Measurements from ENCODE around the gene TMEM258.

Gene TMEM258

DNA sequence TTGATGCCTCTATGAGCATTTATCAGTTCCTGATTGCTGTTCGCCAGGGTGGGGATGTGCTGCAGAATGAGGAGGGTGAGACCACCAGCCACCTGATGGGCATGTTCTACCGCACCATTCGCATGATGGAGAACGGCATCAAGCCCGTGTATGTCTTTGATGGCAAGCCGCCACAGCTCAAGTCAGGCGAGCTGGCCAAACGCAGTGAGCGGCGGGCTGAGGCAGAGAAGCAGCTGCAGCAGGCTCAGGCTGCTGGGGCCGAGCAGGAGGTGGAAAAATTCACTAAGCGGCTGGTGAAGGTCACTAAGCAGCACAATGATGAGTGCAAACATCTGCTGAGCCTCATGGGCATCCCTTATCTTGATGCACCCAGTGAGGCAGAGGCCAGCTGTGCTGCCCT, 3.1 kb upstream of the TMEM258 start:
- no peak for DNase-seq (ENCODE audit: low spot score)

GRCh38 chr11:61794579-61794978, 2.2 kb upstream of the TMEM258 start:
- DNase-seq (ENCODE audit: low spot score), result no peak

DNA sequence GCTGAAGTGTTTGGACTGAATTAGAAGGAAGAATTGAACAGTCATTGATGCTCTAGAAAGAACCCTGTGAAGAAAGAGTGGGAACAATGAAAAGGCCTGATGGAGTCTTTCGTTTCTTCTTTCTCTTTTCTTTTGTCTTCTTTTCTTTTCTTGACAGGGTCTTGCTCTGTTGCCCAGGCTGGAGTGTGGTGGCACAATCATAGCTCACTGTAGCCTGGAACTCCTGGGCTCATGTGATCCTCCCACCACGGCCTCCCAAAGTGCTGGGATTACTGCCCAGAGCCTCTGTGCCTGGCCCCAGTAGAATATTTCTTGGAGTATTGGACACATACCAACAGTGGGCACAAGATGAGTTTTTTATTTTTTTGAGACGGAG, 1.4 kb upstream of the TMEM258 start:
- no peak for DNase-seq (ENCODE audit: low spot score)

DNA sequence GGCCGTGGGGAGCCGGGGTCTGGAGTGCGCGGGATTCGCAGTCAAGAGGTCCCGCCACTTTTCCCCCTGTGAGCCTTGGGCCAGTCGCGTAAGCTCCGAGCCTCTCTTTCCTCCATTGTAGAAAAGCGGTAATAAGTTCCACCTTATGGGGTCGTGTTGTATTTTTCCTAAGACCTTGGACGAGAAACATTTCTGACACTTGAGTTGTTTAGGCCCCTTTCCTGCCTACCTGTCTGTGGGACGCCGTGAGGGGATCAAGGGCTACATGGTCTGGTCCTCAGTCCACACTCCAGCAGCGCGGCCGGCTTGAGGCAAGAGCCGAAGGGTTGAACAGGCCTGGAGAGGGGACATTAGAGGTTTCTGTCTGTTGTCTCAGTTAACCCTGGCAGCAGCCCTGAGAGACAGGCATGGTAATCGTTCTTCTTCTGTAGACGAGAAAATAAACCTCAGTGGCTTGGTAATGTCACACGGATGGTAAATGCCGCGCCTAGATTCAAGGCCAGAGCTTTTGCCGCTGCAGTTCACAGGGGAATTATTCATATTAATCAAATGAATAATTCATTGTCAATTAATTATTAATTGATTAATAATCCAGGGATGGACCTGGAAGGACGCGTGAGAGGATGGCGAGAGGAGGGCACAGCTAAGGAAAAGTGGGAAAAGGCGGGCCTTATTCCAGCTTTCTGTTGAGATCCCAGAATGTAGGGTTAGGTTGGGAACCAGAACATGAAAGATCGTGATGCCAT, 857 bp upstream of the TMEM258 start:
- no peak for DNase-seq (ENCODE audit: low spot score)

DNA sequence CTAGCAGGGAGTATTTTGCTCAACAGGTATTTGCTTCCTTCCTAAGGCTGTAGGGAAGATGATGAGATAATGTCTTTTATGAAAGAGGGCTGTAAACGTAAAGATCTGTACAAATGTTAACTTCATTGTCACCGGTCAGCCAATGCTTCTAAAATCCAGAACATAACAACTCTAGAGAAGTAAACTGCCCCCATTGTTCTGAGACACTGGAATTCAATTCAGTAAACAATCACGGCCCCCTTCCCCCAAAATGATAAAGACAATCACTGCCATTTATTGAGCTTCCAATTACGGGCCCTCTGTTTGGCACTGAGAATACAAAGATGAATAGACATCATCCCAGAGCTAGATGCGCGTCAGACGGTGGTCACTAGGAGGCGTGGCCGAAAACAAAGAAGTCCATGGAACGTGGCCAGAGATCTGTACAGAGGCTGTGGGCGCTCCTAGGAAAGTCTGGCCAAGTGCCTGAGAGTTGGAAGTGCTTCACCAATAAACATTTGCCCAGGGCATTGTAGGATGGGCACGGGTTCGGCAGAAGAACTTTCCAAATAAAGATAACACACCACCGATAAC, 576 bp downstream of the TMEM258 start:
- peak; percentile 90 for DNase-seq (ENCODE audit: low spot score)

DNA sequence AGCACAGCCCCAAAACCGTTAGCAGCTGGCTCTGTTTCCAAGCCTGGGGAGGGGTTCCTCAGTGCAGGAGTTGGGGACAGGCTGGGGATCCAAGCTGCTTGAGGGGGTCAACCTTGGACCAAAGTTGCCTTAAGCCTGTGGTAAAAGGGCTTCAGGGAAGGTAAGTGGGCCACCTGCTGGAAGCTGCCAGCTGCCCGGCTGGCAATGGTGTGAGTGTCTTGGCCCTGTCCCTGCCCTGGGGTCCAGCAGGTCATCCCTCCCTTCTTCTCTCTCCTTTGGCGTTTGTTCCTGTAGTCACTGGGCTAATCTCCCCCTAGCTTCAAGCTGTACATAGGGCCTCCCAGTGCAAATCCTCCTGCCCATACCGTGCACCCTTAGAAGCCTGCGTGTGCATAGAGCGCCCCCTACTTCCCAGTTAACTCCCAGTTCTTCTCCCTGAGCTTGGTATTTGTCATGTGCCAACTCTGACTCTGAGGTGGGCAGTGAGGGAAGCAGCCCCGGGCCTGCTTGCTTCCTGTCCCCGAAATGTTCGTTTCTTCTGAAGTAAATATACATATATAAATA, 4.4 kb downstream of the TMEM258 start:
- DNase-seq (ENCODE audit: low spot score), result peak; percentile 40

DNA sequence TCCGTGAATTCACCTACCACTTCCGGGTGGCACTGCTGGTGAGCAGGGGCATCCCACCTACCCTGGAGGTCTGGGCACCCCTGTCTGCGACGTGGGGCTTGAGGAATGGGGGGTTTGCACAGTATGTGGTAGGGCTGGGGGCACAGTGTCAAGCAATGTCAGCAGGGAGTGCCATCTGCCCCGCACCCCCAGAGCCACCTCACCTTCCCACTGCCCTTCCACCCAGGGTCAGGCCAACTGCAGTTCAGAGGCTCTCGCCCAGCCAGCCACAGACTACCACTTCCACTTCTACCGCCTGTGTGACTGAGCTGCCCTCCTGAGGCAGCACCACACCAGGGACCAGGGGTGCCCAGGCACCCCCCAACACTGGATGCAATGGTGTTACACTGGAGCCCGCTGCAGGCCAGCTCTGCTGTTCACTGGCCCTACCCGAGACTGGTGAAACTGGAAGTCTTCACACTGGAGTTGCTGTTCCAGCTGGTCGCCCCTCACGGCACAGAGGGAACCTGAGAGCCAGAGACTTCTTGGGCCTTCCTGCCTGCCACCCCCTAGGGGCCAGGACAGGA, 6.5 kb downstream of the TMEM258 start:
- DNase-seq (ENCODE audit: low spot score), result no peak

DNA sequence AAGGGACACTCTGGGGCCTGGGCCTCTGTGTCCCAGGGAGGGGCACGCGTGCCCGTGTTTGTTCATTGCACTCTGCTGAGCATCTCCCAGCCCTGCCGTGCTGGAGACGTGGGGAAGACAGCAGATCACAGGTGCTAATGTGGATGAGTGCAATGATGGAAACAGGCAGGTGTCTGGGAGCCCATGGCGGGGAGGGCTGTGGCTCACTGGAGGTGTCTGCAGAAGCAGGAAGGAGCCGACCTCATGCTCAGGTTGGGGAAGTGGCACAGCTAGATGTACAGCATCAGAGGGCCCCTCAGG, 7.9 kb downstream of the TMEM258 start:
- DNase-seq (ENCODE audit: low spot score), result no peak

DNA sequence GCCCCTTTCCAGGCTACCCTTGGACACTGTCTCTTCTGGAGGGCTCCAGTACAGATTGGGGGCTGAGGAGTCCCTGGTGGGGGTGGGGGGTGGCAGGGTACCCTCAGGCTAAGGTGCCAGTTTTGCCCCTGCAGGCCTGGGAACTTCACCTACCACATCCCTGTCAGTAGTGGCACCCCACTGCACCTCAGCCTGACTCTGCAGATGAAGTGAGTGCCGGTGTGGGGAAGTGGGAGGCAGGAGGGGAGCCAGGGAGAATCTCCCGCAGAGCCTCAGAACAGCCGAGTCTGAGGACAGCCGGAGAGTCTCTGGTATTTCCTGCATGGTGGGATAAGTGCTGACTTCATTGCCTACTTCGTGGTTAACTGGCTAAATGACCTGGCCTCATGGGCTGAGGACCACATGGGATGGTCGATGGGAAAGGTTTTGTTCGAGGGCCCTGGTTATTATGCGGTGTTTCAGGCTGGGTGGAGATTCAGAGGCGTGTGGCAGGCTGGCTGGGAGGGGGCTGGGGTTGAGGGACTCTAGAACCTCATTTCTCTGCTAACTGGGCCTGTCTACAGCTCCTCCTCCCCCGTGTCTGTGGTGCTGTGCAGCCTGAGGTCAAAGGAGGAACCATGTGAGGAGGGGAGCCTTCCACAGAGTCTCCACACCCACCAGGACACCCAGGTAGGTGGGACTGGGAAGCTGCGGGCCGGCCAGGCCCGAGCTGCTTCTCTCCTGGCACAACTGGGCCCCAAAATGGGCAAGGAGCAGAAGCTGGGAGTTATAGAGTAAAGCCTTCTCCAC, 8.5 kb downstream of the TMEM258 start:
- DNase-seq (ENCODE audit: low spot score), result no peak

- no peak for DNase-seq (ENCODE audit: low spot score)
Measured at GRCh38 chr11:61782841-61783240, 9.6 kb downstream of the TMEM258 start.

DNA sequence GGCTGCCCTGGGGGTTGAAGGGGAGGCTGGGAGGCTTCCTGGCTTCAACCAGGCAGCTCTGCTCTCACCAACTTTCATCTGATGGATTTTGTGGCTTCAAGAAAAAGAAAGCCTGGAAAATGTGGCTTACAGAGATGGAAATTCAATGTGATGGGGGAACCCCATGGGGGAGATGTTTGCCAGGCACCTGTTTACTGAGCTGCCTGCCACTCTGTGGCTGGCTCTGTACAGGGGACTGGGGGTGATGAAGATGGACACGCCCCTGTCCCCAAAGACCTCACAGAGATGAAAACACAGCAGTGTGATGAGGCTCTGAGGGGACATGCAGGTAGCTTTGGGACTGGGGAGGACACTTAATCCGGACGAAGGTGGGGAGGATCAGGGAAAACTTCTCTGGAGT, 10.1 kb downstream of the TMEM258 start:
- no peak for DNase-seq (ENCODE audit: low spot score)

DNA sequence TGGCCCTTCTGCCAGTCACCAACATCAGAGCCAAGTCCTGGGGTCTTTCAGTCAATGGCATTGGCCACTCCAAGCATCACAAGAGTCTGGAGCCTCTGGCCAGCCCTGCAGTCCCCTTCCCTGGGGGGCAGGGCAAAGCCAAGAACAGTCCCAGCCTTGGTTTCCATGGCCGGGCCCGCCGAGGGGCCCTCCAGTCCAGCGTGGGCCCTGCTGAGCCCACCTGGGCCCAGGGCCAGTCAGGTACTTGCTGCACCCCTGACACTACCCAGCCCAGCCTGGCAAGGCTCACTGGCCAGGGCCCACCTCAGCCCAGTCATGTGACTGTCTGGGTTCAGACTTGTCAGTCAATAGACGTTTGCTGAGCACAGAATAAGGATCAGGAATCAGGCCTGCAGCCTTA, 10.8 kb downstream of the TMEM258 start:
- no peak for DNase-seq (ENCODE audit: low spot score)

DNA sequence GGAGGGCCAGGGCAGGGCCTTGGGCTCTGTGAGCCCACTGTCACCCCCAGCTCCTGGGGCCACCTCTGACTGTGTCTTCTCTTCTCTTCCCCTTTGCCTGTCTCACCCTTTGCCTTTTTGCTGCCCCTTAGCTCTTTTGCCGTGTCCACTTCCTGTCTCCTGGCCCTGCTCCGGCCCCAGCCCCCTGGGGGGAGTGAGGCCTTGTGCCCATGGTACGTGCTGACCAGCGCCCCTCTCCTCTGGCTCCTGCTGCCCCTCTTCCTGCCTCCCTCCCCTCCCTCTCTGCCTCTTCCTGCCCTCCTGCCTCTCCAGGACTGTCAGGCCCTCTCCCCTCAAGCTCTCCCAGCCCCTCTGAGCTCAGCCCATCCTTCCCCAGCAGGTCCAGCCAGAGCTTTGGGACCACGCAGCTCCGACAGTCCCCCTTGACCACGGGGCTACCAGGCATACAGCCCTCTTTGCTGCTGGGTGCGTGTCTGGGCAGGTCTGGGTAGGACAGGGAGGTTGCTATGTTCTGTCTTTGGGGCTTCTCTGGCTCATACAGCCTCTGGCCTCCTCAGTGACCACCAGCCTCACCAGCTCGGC, 11.7 kb downstream of the TMEM258 start:
- DNase-seq (ENCODE audit: low spot score), result no peak

DNA sequence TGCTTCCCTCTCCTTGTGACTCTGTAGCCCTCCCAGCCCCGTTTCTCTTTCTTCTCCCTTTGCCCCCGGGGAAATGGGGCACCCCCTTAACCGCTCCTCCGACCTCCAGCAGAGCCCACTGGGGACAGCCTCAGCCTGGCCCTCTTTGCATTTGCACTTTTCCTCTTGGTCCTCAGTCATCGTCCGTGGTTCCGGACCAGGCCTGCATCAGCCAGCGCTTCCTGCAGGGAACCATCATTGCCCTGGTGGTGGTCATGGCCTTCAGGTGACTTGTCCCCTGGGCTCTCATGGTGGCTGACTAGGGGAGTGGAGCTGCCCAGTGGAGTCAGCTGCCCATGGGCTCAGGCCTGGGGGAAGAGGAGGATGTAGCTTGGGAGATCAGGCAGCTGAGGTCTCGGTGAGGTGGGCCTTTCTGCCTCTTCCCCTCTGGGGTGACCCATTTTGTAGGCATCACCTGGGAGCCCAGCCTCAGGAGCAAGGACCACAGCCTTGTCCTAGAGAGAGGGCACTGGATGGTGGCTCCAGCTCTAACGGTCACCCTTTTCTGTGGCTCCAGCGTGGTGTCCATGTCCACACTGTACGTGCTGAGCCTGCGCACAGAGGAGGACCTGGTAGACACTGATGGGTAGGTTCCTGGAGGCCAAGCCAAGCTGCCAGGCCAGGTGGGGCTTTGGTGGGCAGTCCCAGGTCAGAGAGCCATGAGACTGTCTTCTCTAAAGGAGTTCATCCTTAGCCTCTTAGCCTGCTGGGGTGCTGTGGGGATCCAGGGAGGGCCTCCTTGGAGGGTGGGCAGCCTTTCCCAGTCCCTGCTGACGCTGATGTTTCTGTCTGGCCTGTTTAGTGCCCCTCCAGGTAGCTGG, 12.5 kb downstream of the TMEM258 start:
- DNase-seq (ENCODE audit: low spot score), result no peak

DNA sequence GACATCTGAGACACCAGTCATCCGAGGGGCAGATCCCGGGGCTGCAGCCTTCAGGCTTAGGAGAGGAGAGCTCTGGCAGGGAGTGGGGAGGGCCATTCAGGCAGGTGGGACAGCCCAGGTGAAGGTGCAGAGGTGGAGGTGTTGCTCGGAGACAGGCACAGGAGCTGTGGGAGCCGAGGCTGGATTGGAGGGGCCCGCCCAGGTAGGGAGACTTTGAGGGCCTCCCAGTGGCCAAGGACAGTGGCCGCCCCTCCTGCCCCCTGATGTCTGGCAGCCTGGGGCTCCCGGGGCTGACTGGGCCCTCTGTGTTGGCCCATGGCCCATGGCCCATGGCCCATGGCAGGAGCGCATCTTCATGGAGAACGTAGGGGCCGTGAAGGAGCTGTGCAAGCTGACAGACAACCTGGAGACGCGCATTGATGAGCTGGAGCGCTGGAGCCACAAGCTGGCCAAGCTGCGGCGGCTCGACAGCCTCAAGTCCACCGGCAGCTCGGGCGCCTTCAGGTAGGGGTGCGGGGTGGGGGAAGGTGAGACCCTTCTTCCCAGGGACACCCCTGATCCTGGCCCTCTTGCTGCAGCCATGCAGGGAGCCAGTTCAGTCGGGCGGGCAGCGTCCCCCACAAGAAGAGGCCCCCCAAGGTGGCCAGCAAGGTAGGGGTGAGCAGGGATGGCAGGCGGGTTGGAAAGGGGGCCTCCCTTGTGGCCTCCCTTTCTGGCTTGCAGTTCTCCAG, 13.3 kb downstream of the TMEM258 start:
- DNase-seq (ENCODE audit: low spot score), result no peak

DNA sequence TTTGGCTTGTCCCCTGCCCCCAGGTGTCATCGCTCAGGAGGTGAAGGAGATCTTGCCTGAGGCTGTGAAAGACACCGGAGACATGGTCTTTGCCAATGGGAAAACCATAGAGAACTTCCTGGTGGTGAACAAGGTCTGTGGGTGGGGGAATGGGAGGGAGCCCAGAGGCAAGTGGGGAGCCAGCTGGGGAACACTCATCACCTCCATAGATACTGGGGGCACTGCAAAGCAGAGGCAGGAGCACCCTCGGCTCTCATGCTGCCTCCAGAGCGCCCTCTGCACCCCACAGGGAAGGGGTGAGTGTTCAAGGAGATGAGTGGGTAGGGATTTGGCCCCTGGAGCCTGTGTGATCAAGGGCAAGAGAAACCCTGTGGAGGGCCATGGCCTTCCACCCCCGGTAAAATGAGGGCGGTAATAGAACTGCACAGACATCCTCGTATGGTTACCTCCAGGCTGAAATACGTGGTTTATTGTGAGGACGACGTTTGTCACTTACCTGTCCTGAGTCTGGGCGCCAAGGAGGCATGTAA, 14.0 kb downstream of the TMEM258 start:
- no peak for DNase-seq (ENCODE audit: low spot score)

- DNase-seq (ENCODE audit: low spot score), result no peak
Measured at GRCh38 chr11:61777234-61778090, 14.9 kb downstream of the TMEM258 start.

GRCh38 chr11:61776561-61777075, 15.8 kb downstream of the TMEM258 start:
- no peak for DNase-seq (ENCODE audit: low spot score)

All from LoVo (cell line).